ENCODE results near the gene WNT5B.

Gene WNT5B

GRCh38 chr12:1663440-1664132 lies 34.6 kb downstream of the WNT5B start:
- Histone ChIP-seq H3K9ac (ENCODE audit: low read length in 5 of 5) (no peak overlapping the region), H3K36me3 (ENCODE audit: control insufficient read depth in 5 of 5, insufficient read depth in 5 of 5, low read length in 5 of 5) (no peaks in the 10 kb centered on the region), H3K4me3 (ENCODE audit: low read depth in 1 of 5, low read length in 5 of 5) (no peak overlapping the region), H3K27ac (ENCODE audit: low read depth, low read length) (peak overlapping the region; percentile 78), H3K9me3 (ENCODE audit: control insufficient read depth in 5 of 5, low read length in 5 of 5) (no peaks in the 10 kb centered on the region), H3K4me1 (ENCODE audit: control insufficient read depth in 5 of 5, insufficient read depth in 5 of 5, low read length in 5 of 5) (peaks cover 13 to 59% (median 49%) of the 10 kb centered on the region in 5 donors), H3K27me3 (ENCODE audit: control insufficient read depth in 5 of 5, insufficient read depth in 4 of 5, low read length in 5 of 5) (no peaks in the 10 kb centered on the region)

DNA sequence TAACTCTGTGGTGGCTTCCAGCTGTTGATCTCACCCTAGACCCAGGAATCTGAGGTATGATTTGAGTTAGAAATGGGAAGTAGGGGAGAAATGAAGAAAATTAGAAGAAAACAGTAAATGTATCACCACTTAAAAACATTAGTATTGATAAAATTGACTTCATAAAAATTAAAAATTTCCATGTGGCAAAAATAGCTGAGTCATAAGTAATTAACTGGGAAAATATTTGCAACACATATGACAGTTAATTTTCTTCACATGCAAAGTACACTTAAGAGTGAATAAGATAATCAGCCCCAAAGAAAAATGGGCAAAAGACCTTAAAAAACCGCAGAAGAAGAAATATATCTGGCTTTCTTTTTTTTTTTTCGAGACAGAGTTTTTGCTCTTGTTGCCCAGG lies 36.3 kb downstream of the WNT5B start:
- H3K9ac ChIP-seq (ENCODE audit: low read length in 5 of 5) = peak overlapping the region in 1 of 5 donors; percentile 52
- H3K4me3 ChIP-seq (ENCODE audit: low read depth in 1 of 5, low read length in 5 of 5) = no peak overlapping the region
- H3K9me3 ChIP-seq (ENCODE audit: control insufficient read depth in 5 of 5, low read length in 5 of 5) = no peaks in the 10 kb centered on the region
- no peaks in the 10 kb centered on the region for H3K27me3 ChIP-seq (ENCODE audit: control insufficient read depth in 5 of 5, insufficient read depth in 4 of 5, low read length in 5 of 5)
- peaks cover 8 to 61% (median 57%) of the 10 kb centered on the region in 5 donors for H3K4me1 ChIP-seq (ENCODE audit: control insufficient read depth in 5 of 5, insufficient read depth in 5 of 5, low read length in 5 of 5)
- no peaks in the 10 kb centered on the region for H3K36me3 ChIP-seq (ENCODE audit: control insufficient read depth in 5 of 5, insufficient read depth in 5 of 5, low read length in 5 of 5)
- peak overlapping the region; percentile 86 for H3K27ac ChIP-seq (ENCODE audit: low read depth, low read length)

DNA sequence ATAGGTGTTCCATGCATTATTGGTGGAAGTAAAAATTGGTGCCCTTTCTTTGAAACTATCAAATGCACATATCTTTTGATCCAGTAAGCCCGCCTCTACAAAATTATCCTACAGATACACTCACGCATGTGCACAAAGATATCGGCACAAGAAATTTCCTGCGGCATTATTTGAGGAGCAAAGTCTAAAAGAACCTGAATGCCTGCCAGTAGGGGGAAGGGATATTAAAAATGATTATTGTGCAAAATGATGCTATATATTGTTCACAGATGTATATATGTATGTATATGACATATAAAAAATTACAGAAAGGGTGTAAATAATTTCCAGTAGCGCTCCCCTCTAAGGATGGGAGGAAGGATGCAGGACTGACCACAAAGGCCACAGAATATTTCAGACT lies 37.2 kb downstream of the WNT5B start:
- H3K27ac ChIP-seq (ENCODE audit: low read depth, low read length) = peak overlapping the region; percentile 99
- H3K4me3 ChIP-seq (ENCODE audit: low read depth in 1 of 5, low read length in 5 of 5) = no peak overlapping the region
- no peaks in the 10 kb centered on the region for H3K9me3 ChIP-seq (ENCODE audit: control insufficient read depth in 5 of 5, low read length in 5 of 5)
- peaks cover 8 to 61% (median 53%) of the 10 kb centered on the region in 5 donors for H3K4me1 ChIP-seq (ENCODE audit: control insufficient read depth in 5 of 5, insufficient read depth in 5 of 5, low read length in 5 of 5)
- H3K9ac ChIP-seq (ENCODE audit: low read length in 5 of 5) = no peak overlapping the region
- H3K27me3 ChIP-seq (ENCODE audit: control insufficient read depth in 5 of 5, insufficient read depth in 4 of 5, low read length in 5 of 5) = no peaks in the 10 kb centered on the region
- H3K36me3 ChIP-seq (ENCODE audit: control insufficient read depth in 5 of 5, insufficient read depth in 5 of 5, low read length in 5 of 5) = no peaks in the 10 kb centered on the region

GRCh38 chr12:1666685-1667162 lies 37.7 kb downstream of the WNT5B start:
- peak overlapping the region in 2 of 5 donors; percentile 4 to 11 for H3K9ac ChIP-seq (ENCODE audit: low read length in 5 of 5)

DNA sequence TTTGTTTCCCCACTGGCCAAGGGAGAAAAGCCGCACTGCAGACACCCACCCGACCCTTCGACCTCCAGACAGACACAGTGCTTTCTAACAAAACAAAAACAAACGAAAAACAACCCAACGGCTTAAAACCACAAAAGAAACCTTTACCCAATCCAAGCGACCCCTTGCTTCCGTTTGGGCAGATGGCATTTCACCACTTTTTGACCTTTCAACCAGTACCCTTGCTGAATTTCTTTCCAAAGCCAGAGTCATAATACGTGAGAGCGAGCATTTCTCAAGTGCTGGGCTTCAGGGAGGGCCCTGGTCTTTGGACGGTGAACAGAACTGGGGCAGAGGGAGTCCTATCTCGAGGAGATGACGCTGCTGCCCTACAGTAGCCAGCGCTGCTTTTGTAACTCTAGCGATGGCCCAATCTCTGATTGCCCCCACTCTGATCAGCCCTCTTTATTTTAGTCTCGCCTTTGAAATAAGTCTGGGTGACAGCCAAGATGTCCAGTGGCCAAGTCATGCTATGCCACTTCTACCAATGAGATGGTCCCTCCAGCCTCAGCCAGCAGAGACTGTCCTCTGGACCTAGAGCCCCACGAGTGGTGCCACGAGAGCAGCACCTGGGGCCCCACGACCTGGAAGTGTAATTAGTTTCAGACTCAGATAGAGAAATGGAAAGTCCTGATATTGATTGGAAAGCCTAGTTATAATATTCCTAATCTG lies 40.0 kb downstream of the WNT5B start:
- peak overlapping the region; percentile 54 to 89 (median 78) for H3K9ac ChIP-seq (ENCODE audit: low read length in 5 of 5)
- H3K36me3 ChIP-seq (ENCODE audit: control insufficient read depth in 5 of 5, insufficient read depth in 5 of 5, low read length in 5 of 5) = no peaks in the 10 kb centered on the region
- no peaks in the 10 kb centered on the region for H3K27me3 ChIP-seq (ENCODE audit: control insufficient read depth in 5 of 5, insufficient read depth in 4 of 5, low read length in 5 of 5)
- peaks cover 8 to 58% (median 49%) of the 10 kb centered on the region in 5 donors for H3K4me1 ChIP-seq (ENCODE audit: control insufficient read depth in 5 of 5, insufficient read depth in 5 of 5, low read length in 5 of 5)
- H3K4me3 ChIP-seq (ENCODE audit: low read depth in 1 of 5, low read length in 5 of 5) = peak overlapping the region in 3 of 5 donors; percentile 11 to 47 (median 18)
- no peaks in the 10 kb centered on the region for H3K9me3 ChIP-seq (ENCODE audit: control insufficient read depth in 5 of 5, low read length in 5 of 5)
- peak overlapping the region; percentile 99 for H3K27ac ChIP-seq (ENCODE audit: low read depth, low read length)

More at GRCh38 chr12:1666685-1667162, 37.7 kb downstream of the WNT5B start:
- Histone ChIP-seq H3K27me3 (ENCODE audit: control insufficient read depth in 5 of 5, insufficient read depth in 4 of 5, low read length in 5 of 5) (no peaks in the 10 kb centered on the region), H3K27ac (ENCODE audit: low read depth, low read length) (peak overlapping the region; percentile 99), H3K4me3 (ENCODE audit: low read depth in 1 of 5, low read length in 5 of 5) (no peak overlapping the region), H3K36me3 (ENCODE audit: control insufficient read depth in 5 of 5, insufficient read depth in 5 of 5, low read length in 5 of 5) (no peaks in the 10 kb centered on the region), H3K9me3 (ENCODE audit: control insufficient read depth in 5 of 5, low read length in 5 of 5) (no peaks in the 10 kb centered on the region), H3K4me1 (ENCODE audit: control insufficient read depth in 5 of 5, insufficient read depth in 5 of 5, low read length in 5 of 5) (peaks cover 8 to 58% (median 49%) of the 10 kb centered on the region in 5 donors)

DNA sequence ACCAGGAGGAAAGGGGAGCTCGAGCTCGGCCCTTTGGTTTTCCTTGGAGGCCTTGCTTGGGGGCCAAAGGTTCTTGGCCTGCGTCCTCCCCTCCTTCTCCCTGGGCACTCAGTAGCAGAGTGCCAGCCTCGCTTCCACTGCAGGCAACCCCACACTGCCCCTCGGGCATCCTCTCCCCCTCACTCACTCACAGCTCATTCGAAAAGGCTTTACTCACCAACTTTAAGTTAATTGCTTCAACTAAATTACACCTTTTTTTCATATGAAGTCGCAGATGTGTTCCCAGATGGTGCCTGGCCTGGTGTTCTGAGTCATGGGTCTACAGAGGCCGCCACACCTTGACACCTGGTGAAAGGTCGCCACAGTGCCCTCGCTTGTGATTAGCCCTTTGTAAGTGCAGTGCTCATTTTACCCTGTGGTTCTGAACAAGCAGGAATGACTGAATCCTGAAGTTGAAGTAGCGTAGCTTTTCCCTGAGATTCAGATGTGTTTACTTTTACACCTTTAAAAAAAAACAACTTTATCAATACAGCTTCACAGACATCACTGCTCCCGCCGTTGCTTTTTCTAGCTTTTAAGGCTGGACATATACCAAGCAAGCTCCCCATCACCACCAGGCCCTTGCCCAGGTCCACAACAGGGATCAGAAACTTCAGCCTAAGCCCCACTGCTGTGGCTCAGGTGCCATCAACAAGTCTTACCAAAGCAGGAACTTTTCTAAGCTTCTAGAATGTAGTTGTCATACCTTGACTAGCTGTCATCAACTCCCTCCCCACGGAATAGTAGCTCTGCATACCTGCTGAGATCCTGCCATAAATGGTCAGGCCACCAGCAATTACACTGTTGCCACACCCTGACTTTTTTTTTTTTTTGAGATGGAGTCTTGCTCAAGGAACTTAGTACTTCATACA lies 41.6 kb downstream of the WNT5B start:
- Histone ChIP-seq H3K36me3 (ENCODE audit: control insufficient read depth in 5 of 5, insufficient read depth in 5 of 5, low read length in 5 of 5) (no peaks in the 10 kb centered on the region), H3K27ac (ENCODE audit: low read depth, low read length) (peak overlapping the region; percentile 99), H3K27me3 (ENCODE audit: control insufficient read depth in 5 of 5, insufficient read depth in 4 of 5, low read length in 5 of 5) (no peaks in the 10 kb centered on the region), H3K9ac (ENCODE audit: low read length in 5 of 5) (peak overlapping the region in 2 of 5 donors; percentile 14 to 48), H3K4me3 (ENCODE audit: low read depth in 1 of 5, low read length in 5 of 5) (no peak overlapping the region), H3K4me1 (ENCODE audit: control insufficient read depth in 5 of 5, insufficient read depth in 5 of 5, low read length in 5 of 5) (peaks cover 6 to 48% (median 40%) of the 10 kb centered on the region in 5 donors), H3K9me3 (ENCODE audit: control insufficient read depth in 5 of 5, low read length in 5 of 5) (no peaks in the 10 kb centered on the region)

DNA sequence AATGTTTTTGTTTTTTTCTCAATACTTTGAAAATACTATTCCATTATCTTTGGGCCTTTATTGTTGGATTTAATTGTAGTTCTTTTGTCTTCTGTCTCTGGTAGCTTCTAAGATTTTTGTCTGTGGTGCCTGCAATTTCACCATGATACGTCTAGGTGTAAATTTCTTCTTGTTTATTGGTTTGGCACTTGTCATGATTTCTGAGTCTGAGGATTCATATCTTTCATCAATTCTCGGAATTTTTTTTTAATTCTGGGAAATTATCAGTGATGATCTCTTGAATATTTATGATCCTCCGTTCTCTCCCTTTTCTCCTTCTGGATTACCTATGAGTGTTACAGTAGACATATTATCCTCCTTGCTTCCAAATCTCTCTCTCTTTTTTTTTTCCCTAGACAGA lies 47.0 kb downstream of the WNT5B start:
- no peak overlapping the region for H3K4me3 ChIP-seq (ENCODE audit: low read depth in 1 of 5, low read length in 5 of 5)

GRCh38 chr12:1680804-1681492 lies 51.9 kb downstream of the WNT5B start:
- H3K27ac ChIP-seq (ENCODE audit: low read depth, low read length) = peak overlapping the region; percentile 8
- H3K9me3 ChIP-seq (ENCODE audit: control insufficient read depth in 5 of 5, low read length in 5 of 5) = no peaks in the 10 kb centered on the region

More for the DNA sequence above, 47.0 kb downstream of the WNT5B start:
- H3K27me3 ChIP-seq (ENCODE audit: control insufficient read depth in 5 of 5, insufficient read depth in 4 of 5, low read length in 5 of 5) = no peaks in the 10 kb centered on the region
- peaks cover 0 to 6% (median 2%) of the 10 kb centered on the region in 5 donors for H3K4me1 ChIP-seq (ENCODE audit: control insufficient read depth in 5 of 5, insufficient read depth in 5 of 5, low read length in 5 of 5)
- H3K36me3 ChIP-seq (ENCODE audit: control insufficient read depth in 5 of 5, insufficient read depth in 5 of 5, low read length in 5 of 5) = no peaks in the 10 kb centered on the region
- H3K9ac ChIP-seq (ENCODE audit: low read length in 5 of 5) = no peak overlapping the region
- no peaks in the 10 kb centered on the region for H3K9me3 ChIP-seq (ENCODE audit: control insufficient read depth in 5 of 5, low read length in 5 of 5)
- H3K27ac ChIP-seq (ENCODE audit: low read depth, low read length) = no peak overlapping the region

GRCh38 chr12:1681493-1681807 lies 52.4 kb downstream of the WNT5B start:
- Histone ChIP-seq H3K4me1 (ENCODE audit: control insufficient read depth in 5 of 5, insufficient read depth in 5 of 5, low read length in 5 of 5) (peaks cover 0 to 13% (median 2%) of the 10 kb centered on the region in 5 donors), H3K9me3 (ENCODE audit: control insufficient read depth in 5 of 5, low read length in 5 of 5) (no peaks in the 10 kb centered on the region), H3K36me3 (ENCODE audit: control insufficient read depth in 5 of 5, insufficient read depth in 5 of 5, low read length in 5 of 5) (no peaks in the 10 kb centered on the region), H3K9ac (ENCODE audit: low read length in 5 of 5) (no peak overlapping the region), H3K4me3 (ENCODE audit: low read depth in 1 of 5, low read length in 5 of 5) (no peak overlapping the region), H3K27me3 (ENCODE audit: control insufficient read depth in 5 of 5, insufficient read depth in 4 of 5, low read length in 5 of 5) (no peaks in the 10 kb centered on the region), H3K27ac (ENCODE audit: low read depth, low read length) (peak overlapping the region; percentile 8)

More at GRCh38 chr12:1680804-1681492, 51.9 kb downstream of the WNT5B start:
- Histone ChIP-seq H3K27me3 (ENCODE audit: control insufficient read depth in 5 of 5, insufficient read depth in 4 of 5, low read length in 5 of 5) (no peaks in the 10 kb centered on the region), H3K4me1 (ENCODE audit: control insufficient read depth in 5 of 5, insufficient read depth in 5 of 5, low read length in 5 of 5) (peaks cover 0 to 13% (median 2%) of the 10 kb centered on the region in 5 donors), H3K9ac (ENCODE audit: low read length in 5 of 5) (no peak overlapping the region), H3K36me3 (ENCODE audit: control insufficient read depth in 5 of 5, insufficient read depth in 5 of 5, low read length in 5 of 5) (no peaks in the 10 kb centered on the region), H3K4me3 (ENCODE audit: low read depth in 1 of 5, low read length in 5 of 5) (no peak overlapping the region)

All from subcutaneous abdominal adipose tissue (tissue), 5 donors.